ENCODE results near the gene CLPTM1L.

Gene CLPTM1L, protein sequence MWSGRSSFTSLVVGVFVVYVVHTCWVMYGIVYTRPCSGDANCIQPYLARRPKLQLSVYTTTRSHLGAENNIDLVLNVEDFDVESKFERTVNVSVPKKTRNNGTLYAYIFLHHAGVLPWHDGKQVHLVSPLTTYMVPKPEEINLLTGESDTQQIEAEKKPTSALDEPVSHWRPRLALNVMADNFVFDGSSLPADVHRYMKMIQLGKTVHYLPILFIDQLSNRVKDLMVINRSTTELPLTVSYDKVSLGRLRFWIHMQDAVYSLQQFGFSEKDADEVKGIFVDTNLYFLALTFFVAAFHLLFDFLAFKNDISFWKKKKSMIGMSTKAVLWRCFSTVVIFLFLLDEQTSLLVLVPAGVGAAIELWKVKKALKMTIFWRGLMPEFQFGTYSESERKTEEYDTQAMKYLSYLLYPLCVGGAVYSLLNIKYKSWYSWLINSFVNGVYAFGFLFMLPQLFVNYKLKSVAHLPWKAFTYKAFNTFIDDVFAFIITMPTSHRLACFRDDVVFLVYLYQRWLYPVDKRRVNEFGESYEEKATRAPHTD

DNA sequence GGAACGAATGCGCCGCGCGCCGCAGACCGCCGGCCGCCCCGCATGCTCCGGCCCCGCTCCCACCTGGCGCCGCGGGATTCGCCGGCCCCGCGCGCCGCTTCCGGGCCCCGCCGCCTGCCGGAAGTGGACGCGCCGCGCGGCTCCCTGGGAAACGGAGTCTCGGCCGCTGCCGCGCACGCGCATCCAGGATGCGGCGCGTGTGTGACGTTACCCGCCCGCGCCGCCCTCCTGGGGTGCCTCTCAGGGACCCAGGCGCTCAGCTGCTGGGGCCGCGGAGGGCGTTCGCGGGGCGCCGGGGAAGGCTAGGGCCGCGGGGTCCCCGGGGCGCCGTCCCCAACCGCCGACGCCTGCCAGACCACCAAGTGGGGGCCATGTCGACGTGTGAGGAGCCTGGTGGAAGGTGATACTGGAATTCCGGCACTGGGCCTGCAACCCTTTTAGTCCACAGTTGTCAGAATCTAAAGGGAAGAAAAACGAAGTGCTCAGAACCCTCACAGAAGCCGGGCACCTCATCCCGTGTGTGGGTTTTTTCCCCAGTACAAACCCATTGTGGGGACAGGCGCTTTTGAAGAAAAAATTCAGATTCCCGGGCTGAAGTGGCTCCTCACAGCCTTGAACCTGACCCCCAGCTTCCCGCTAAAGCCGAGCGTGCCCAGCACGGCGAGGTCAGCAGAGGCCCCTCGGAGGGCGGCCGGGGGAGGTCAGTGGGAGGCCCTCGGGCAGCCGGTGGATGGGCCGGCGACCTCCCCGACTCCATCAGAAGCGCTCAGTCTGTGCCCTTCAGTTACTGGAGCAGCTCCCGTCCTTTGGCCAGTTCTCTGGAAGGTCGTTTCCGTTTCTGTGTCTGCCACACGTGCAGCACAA, at the start of gene CLPTM1L:
CLPTM1L (minus strand) TSS at position 125 of the 864 bp plus-strand sequence. CDS start 258 bp downstream, outside the sequence.
- peak; percentile 93 to 98 for DNase-seq

DNA sequence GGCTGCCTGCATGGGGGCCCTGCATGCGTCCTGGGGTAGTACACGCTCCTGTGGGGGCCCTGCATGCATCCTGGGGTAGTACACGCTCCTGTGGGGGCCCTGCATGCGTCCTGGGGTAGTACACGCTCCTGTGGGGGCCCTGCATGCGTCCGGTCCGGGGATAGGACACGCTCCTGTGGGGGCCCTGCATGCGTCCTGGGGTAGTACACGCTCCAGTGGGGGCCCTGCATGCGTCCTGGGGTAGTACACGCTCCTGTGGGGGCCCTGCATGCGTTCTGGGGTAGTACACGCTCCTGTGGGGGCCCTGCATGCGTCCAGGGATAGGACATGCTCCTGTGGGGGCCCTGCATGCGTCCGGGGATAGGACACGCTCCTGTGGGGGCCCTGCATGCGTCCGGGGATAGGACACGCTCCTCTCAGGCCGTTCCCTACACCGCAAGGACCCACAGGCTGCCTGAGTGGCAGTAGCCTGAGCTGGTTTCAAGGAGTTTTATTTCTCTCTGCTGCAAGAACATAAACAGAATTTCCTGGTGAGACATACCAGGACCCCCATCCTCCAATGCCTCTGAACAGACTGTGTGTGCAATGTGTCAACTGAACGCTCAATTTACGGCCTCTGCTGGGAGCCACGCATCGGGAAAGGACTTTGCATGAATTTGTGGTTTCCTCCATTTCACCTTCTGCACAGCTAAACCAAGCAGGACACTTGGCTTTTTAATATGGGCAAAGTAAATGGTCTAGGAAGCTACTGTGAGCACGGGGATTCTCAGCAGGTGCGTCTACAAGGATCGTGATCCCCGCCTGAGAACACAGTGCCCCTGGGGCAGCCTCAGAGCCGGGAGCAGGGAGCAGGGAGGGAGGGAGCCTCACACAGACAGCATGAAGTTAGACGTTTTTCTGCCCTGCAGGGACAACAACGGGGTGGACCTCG, 48.9 kb upstream of the CLPTM1L start:
- no peak for DNase-seq

DNA sequence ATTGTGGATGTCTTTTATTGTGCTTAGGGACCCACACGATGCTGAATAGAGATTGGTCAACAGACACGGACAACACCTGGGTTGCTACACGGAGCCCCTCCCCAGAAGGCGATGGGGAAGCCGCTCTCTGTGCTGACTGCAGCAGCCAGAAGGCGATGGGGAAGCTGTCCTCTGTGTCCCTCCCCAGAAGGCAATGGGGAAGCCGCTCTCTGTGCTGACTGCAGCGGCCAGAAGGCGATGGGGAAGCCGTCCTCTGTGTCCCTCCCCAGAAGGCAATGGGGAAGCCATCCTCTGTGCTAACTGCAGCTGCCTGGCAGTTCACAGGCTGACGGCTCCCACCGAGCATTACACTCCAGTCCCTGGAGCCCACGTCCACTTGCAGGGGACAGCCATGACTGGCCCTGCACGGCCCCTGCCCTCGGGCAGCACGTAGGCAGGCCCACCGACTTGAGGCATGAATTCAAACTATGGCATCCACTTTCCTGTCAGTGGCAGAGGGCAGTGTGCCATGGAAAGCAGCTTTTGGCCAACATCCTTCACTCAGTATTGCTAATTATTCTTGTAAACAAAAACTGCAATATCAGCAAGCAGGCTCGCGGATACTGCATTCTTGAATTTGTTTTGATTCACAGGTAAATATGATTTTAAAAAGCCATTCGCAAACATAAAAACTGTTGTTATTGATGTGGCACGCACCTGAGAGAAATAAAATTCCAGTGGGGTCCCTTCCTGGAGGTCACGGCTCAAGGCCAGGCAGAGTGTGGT, 48.1 kb upstream of the CLPTM1L start:
- no peak for DNase-seq

DNA sequence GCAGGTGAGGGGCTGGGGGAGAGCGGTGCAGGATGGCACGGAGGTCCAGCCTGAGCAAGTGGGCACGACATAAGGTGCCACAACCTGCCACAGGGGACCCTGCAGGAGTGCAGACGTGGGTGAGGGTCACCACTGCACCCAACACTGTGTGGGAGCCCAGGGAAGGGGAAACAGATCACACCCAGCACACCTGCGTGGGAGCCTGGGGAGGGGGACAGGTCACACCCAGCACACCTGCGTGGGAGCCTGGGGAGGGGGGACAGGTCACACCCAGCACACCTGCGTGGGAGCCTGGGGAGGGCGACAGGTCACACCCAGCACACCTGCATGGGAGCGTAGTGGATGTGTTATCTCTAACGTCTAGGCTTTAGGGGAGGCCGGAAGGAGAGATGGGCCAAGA, 47.4 kb upstream of the CLPTM1L start:
- no peak for DNase-seq

DNA sequence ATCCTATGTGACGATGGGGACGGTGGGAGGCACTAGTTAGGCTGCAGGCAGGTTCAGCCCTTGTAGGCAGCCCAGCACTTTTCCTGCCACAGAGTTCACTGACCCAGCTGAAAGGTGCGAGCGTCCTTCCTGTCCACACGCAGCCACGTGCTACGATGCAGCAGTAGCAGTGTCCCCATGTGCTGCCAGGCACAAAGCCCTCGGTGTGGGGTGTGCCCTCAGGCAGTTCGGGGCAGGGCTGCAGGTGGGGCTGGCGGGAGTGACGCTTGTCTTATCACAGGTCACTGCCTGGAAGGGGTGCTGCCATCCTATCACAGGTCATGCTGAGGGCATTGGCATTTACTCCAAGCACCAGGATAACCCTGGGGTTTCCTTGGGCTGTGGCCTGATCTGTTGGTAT, 46.8 kb upstream of the CLPTM1L start:
- DNase-seq = no peak

DNA sequence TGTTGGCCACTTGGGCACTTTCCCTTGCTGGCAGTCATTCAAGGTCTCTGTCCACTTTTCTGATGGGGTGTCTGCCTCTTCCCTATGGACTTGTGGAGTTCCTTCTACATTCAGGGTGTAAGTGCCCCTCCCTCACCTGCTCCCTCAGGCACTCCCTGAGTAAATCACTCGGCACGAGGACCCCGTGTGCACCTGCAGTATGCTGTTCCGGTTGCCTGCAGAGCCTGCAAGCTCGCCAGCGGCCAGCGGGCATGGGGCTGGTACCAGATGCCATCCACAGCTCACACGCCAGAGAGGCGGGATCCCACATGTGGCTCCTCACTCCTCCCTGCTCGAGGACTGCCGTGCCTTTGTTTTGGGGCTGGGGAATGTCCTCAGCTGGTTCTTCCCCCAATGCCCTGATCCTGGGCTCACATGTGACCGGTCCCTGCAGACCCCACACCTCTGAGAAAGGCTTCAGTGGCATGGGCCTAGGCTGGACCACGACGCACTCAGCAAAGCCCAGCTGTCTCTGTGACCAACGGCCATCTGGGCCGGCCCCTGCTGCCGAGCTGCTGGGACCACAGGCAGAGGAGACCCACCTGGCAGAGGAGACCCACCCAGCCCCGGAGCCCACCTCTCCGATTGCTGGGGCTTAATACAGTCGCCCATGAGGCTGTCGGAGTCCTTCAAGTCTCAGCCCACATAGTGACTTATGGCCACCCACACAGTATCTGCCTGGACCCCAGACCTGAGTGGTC, 46.1 kb upstream of the CLPTM1L start:
- DNase-seq = no peak

DNA sequence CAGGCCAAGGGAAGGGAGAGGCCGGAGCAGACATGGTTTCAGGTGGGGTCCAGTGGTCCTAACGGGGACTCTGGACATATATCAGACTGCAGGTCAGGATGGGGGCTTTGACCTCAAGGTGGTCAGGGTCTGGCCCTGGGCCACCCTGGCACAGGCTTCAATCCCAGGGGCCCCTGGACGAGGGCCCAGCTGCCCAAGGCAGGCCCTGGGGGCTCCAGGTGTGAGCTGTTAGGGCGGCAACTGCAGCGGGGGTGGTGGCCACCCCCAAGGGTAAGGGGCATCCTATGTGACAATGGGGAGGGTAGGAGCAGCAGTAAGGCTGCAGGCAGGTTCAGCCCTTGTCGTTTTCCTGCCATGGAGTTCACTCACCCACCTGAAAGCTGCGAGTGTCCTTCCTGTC, 45.4 kb upstream of the CLPTM1L start:
- DNase-seq = no peak

DNA sequence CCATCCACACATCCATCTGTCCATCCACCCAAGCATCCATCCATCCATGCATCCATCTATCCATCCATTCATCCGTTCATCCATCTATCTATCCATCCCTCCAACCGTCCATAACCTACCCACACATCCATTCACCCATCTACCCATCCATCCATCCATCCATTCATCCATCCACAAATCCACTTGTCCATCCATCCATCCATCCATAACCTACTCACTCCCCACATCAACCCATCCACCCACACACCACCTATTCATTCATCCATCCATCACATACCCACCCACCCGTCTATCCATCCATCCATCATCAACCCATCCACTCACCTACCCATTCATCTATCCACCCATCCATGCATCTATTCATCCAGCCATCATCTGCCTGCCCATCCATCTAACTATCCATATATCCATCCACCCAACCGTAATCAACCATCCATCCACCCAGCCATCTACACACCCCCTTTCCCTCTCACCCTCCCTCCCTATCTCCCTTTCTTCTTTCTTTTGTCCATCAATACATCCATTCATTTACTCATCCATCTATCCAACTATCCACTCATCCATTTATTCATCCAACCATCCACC, 43.6 kb upstream of the CLPTM1L start:
- no peak for DNase-seq

DNA sequence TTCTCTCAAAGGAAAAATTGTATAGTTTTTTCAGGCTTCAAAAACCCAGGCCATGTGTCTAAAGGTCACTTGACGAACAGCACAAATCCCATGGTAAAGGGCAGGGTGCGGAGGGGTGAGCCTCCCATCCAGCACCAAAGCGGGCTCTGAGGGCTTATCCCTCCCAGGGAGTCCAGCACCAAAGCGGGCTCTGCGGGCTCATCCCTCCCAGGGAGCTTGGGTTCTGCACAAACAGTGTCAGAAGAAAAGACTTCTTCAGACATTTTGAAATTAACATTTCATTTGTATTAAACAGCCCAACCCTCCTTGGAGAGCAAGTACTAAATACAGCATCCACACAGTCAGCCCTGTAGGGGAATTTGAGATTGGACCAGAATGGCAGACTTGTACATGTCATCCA, 43.0 kb upstream of the CLPTM1L start:
- DNase-seq = no peak

DNA sequence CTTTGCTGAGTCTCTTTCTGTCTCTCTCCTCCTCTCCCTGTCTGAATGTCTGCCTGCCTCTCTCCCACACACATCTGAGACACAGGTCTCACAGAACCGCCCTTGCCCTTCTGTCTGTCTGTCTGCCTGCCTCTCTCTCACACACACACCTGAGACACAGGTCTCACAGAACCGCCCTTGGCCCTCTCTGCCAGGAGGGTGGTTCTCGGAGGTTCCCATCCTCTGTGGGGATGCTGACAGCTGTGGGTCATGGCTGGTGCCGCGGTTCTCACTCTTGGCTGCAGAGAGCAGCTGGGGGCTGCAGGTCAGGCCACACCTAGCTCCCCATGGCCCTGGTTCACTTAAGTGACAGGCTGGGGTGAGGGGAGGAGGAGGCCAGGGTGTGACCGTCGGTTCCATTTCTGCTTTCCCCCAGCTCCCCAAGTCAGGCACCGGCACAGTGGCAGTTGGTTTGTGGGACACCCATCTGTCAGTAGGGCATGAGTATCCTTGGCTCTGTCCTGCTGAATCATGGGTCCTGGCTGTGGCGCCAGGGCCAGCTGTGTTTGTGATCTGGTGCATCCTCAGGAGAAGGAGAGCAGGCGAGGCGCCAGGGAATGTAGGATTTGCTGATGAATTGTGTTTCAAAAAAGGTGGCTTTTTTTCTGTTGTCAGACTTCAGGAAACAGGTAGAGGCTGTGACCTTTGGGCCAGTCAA, 42.3 kb upstream of the CLPTM1L start:
- DNase-seq = no peak

DNA sequence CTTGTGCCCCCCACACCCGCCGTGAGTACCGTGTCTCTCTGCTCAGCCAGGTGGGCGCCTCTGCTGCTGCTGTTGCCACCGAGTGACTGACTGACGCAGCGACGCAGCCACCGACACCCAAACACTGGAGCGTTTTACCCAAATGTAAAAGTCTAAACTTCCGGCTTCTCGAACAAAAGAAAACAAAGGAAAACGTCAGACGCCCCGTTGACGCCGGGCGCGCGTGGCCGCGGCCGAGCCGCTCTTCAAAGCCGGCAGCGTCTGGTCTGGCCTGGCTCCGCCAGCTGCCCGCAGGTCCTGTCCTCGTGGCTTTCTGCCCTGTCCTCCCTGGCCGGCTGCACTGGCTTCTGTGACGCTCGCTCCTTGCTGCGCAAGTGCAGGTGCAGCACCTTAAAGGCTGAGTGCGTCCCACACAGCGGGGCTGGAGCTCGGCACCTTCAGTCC, 41.4 kb upstream of the CLPTM1L start:
- no peak for DNase-seq

DNA sequence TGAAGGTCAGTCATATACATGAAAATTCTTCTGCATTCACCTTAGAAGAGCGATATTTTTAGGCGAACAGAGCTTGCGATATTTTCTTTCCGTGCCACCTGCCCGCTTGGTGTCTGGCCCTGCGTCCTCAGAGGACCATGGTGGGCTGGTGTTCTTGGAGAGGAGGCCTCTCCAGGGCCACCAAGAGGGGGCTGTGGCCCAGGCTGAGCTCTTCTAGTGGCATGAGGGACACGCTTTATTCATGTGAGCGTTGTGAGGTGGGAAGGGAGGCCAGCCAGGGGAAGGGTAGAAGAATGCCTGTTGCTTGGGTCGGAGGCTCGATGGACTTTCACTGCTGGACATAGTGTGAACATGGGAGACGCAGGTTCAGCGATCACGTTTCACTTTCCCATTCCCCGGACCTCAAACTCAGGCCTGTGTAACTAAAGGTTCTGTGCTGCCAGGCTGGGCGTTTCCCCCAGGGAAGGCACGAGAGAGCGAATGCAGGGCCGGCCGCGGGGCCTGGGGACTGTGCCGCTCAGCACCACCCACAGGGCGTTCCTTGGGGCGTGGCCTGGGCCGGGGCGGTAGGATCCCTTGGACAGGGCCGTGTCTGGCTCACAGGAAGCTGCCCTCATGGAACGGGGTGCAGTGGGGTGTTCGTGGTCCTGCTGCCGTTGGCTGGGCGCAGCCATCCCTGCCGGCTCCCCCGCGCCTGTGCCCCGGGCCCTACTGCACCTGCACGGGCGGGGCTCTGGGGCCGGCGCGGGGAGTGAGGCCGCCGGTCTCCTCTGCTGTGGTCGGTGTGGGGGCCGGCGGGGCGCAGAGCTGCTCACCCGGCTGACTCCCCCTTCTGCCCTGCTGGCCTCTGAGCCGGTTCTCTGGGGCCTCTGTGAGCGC, 40.7 kb upstream of the CLPTM1L start:
- peak; percentile 39 to 66 for DNase-seq

DNA sequence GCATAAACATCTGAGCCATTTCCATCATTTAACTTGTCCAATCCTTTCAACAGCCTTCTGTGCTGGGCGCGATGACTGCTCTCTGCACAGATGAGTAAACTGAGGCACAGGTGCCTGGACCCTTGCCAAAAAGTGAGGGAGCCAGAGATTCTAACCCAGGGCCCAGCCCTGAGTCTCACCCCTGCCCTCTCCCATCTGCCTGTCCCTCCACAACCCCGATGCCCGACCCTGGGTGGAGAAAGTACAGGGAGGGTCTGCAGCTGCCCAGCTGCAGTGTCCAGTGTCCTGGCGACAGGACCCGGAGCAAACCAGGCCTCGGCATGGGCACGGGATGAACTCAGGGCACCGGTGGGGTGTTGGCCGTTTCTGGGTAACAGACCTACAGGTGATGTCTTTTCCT, 39.6 kb upstream of the CLPTM1L start:
- DNase-seq = no peak

DNA sequence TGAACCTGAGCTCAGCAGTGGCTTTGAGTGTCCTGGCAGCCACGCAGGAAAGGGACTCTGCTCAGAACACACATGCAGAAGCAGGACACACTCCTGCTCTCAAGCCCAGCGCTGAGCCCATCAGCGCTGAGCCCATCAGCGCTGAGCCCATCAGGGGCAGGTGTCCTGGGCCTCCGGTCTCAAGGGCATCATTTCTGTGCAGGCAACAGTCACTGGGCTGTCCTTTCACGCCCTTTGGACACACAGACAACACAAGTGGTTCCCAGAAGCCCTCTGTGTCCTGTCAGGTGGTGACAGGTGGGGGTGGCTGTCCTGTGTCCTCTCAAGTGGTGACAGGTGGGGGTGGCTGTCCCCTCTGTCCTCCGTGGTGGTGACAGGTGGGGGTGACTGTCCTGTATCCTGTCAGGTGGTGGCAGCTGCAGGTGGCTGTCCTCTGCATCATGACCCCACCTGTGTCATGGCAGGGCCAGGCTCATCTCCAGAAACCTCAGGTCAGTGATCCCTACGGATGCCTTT, 39.0 kb upstream of the CLPTM1L start:
- DNase-seq = no peak

DNA sequence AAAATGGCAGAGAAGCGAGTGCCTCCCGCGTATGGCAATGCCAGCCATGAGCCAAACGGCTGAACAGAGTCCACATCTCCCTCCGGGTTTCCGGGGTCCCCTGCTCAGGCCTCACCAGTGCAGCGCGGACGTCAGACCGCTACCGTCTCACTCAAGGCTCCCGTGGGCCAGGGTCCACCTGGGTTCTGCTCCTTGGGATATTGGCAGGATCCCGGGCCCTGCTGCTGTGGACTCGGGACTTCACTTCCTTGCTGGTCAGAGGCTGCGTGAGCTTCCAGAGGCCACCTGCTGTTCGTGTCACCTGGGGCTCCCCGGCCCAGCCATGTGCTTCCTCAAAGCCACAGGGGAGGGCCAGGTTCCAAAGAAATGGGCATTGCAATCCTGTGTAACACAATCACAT, 38.4 kb upstream of the CLPTM1L start:
- no peak for DNase-seq

DNA sequence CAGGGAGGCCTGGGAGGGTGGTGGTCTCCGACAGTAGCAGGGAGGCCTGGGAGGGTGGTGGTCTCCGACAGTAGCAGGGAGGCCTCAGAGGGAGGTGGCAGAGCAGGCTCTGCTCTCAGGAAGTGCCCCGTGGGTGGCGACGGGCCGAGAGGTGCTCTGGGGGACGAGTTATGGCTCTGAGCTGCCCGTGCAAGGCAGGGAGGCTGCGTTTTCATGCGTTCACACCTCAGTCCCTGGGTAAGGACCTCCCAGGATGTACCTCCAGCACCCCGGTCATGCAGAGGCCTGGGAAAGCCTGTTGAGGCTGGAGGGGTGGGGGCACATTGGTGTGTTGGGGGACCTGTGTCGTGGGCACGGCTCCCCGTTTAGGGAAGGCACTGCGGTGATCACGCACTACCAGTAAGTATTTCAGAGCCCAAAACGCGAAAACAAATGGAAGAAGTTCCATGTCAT, 37.4 kb upstream of the CLPTM1L start:
- no peak for DNase-seq

DNA sequence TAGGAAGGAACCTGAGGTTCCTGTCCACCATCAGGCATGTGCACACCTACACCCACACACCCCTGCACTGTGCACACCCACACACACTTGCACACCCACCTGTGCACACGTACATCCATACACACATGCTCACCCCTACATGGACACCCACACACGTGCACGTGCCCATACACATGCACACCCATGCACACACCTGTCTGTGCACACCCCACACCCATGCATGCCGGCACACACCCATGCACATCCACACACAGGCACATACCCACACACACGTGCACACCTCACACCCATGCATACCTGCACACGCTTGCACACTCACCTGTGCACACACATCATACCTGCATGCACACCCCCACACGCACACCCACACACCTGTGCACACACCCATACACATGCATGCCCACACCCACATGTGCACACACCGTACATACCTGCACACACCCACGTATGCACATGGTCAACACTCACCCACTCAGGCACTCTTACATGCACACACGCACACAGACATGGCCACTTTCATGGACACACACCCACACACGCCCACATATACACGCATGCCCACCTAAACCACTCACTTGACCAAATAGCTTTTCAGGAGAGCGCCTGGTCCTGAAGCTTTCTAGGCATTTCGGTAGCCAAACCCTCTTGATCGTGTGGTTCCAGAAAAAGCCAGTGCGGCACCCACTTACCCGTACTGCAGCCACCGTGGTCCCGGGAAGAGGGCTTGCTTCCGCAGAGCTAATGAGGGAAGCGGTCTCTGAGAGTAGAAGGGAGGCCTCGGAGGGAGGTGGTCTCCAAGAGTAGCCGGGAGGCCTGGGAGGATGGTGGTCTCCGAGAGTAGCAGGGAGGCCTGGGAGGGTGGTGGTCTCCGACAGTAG, 36.7 kb upstream of the CLPTM1L start:
- DNase-seq = no peak

DNA sequence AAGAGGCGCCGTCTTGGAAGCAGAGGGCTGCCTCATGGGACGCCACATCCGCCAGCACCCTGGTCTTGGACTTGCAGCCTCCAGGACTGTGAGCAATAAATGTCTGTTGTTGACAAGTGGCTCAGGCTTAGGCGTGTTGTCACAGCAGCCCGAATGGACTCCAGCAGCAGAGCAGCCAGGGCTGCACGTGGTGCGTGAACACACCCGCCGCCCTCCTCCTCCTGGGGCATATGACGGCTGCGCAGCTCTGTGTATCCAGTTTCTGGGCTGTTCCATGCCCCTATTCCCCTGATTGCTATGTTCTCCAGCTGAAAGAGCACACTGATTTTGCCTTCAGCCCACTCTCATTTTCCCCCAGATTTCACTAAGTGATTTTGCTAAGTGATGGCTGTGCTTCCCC, 36.0 kb upstream of the CLPTM1L start:
- DNase-seq = no peak
